Suprapubic skin (tissue), 3 donors: ENCODE measurements around the gene CCDC3.

Experiments used
- CTCF ChIP-seq, 2 donors: fragments of 200-600 bp in 1 of 2; fragments of 450-650 bp in 1 of 2; sonication (generic) in 1 of 2; IDR thresholded peaks; one replicate each; pipeline ENCODE4 v1.5.1; 2016 to 2019; ENCODE audit warnings: antibody characterized with exemption in 2 of 2, mild to moderate bottlenecking in 1 of 2, moderate library complexity in 1 of 2
- POLR2AphosphoS5 ChIP-seq, 3 donors: sonication (generic); formaldehyde crosslinking; IDR thresholded peaks; one replicate each; pipeline ENCODE4 v1.6.1; 2017; ENCODE audit warnings: antibody characterized with exemption in 3 of 3

GRCh38 chr10:12905067-12905466, 96.4 kb downstream of the CCDC3 start:
- TF ChIP-seq CTCF (IDR thresholded peaks at IDR 0.05), result no peak
- no peak for TF ChIP-seq POLR2AphosphoS5 (IDR thresholded peaks at IDR 0.05)
